Smooth muscle cell (in vitro differentiated cells): Measurements from ENCODE around the gene PAM16. TPM values are rescaled to one million over a fixed set of nuclear protein-coding genes. Genes with fewer than 3 reads are reported as not detected.

Source experiments
- DNase-seq: peaks from one replicate; lab custom pipeline; 2025; ENCODE audit not compliant: unreplicated experiment; lab: John Stamatoyannopoulos, UW
- H2AFZ ChIP-seq: fragments of 200-600 bp; sonication (generic); 2 replicates; pipeline ENCODE4 v1.6.0; 2016; ENCODE audit warnings: antibody characterized with exemption, low read depth, mild to moderate bottlenecking
- H3F3A ChIP-seq: fragments of 200-600 bp; sonication (generic); 2 replicates; pipeline ENCODE4 v1.6.0; 2017; ENCODE audit warnings: antibody characterized with exemption, low read depth
- H3K27ac ChIP-seq: fragments of 200-600 bp; sonication (generic); 2 replicates; pipeline ENCODE4 v1.5.1; 2016; ENCODE audit warnings: low read depth, mild to moderate bottlenecking
- H3K27me3 ChIP-seq: fragments of 200-600 bp; sonication (generic); 2 replicates; pipeline ENCODE4 v1.6.1; 2016; ENCODE audit warnings: low read depth, mild to moderate bottlenecking
- H3K36me3 ChIP-seq: fragments of 200-600 bp; sonication (generic); 2 replicates; pipeline ENCODE4 v1.5.1; 2016; ENCODE audit warnings: low read depth
- H3K4me1 ChIP-seq: fragments of 200-600 bp; sonication (generic); 2 replicates; pipeline ENCODE4 v1.5.1; 2016; ENCODE audit warnings: low read depth
- H3K4me2 ChIP-seq: fragments of 200-600 bp; sonication (generic); 2 replicates; pipeline ENCODE4 v1.6.0; 2016; ENCODE audit warnings: mild to moderate bottlenecking
- H3K4me3 ChIP-seq: fragments of 200-600 bp; sonication (generic); 2 replicates; pipeline ENCODE4 v1.5.1; 2016; ENCODE audit warnings: mild to moderate bottlenecking
- H3K79me2 ChIP-seq: fragments of 200-600 bp; sonication (generic); 2 replicates; pipeline ENCODE4 v1.6.0; 2016; ENCODE audit warnings: low read depth, mild to moderate bottlenecking
- H3K9ac ChIP-seq: fragments of 200-600 bp; sonication (generic); 2 replicates; pipeline ENCODE4 v1.6.0; 2016; ENCODE audit warnings: low read depth
- H3K9me3 ChIP-seq: fragments of 200-600 bp; sonication (generic); replicated peaks from 2 replicates; pipeline ENCODE4 v1.5.1; 2016; ENCODE audit warnings: low read depth
- H4K20me1 ChIP-seq: fragments of 200-600 bp; sonication (generic); 2 replicates; pipeline ENCODE4 v1.6.0; 2016; ENCODE audit warnings: low read depth
- CTCF ChIP-seq: fragments of 200-600 bp; sonication (generic); IDR thresholded peaks from 2 replicates; pipeline ENCODE4 v1.5.1; 2017; ENCODE audit warnings: borderline replicate concordance, mild to moderate bottlenecking, antibody characterized with exemption; ENCODE audit not compliant: insufficient read depth, poor library complexity, severe bottlenecking
- WGBS: methylation state at CpG from one replicate; pipeline ENCODE4 v1.1.7; 2016; ENCODE audit warnings: low lambda C conversion rate; 5-methylcytosine and 5-hydroxymethylcytosine counted together
- polyA plus RNA-seq: library from polyadenylated mRNA; unstranded; fragments of >200 nt; fragmentation: Nextera tagmentation; extraction: Ambion mirVana; gene quantifications from 2 replicates; pipeline ENCODE4 v1.2.1, GENCODE V29; 2016
- total RNA-seq: library from RNA; depleted of rRNA; stranded (reverse); fragments of >200 nt; gene quantifications from 2 replicates; pipeline ENCODE4 v1.2.3, GENCODE V29; 2014

The PAM16 gene
- total and polyA plus RNA-seq, 2 experiments from 2014 or later: 29.6 to 47.7 TPM

GRCh38 chr16:4383591-4384444 lies 32.7 kb upstream of the PAM16 start:
- 81% methylated on average over 11 of the region's 12 CpGs for WGBS
- no peak for DNase-seq
- Histone ChIP-seq H3K9me3 (no peaks in the 10 kb centered on the region), H3K36me3 (no peaks in the 10 kb centered on the region), H3K27ac (peak overlapping the region; percentile 38), H3K4me3 (no peak overlapping the region), H3K27me3 (no peaks in the 10 kb centered on the region), H4K20me1 (peaks cover 66% of the 10 kb centered on the region), H3K4me1 (peaks cover 10% of the 10 kb centered on the region), H3K79me2 (peaks cover 7% of the 10 kb centered on the region), H3K9ac (no peak overlapping the region), H3F3A (peaks cover 16% of the 10 kb centered on the region), H3K4me2 (no peak overlapping the region), H2AFZ (no peak overlapping the region)
- TF ChIP-seq CTCF: no peak

GRCh38 chr16:4382795-4383357 lies 31.8 kb upstream of the PAM16 start:
- Histone ChIP-seq H4K20me1 (peaks cover 76% of the 10 kb centered on the region), H3K9me3 (no peaks in the 10 kb centered on the region), H3K4me3 (no peak overlapping the region), H3K4me1 (peaks cover 3% of the 10 kb centered on the region), H3K79me2 (peaks cover 15% of the 10 kb centered on the region), H3K27me3 (no peaks in the 10 kb centered on the region), H3F3A (peaks cover 16% of the 10 kb centered on the region), H2AFZ (no peak overlapping the region), H3K27ac (no peak overlapping the region), H3K36me3 (no peaks in the 10 kb centered on the region), H3K4me2 (no peak overlapping the region), H3K9ac (no peak overlapping the region)
- TF ChIP-seq CTCF: no peak
- WGBS: 97% methylated on average over 20 of the region's 21 CpGs
- no peak for DNase-seq

GRCh38 chr16:4381935-4382794 lies 31.0 kb upstream of the PAM16 start:
- Histone ChIP-seq H4K20me1 (peaks cover 83% of the 10 kb centered on the region), H3K4me3 (no peak overlapping the region), H3K9me3 (no peaks in the 10 kb centered on the region), H3K36me3 (no peaks in the 10 kb centered on the region), H3K4me2 (no peak overlapping the region), H3K4me1 (no peaks in the 10 kb centered on the region), H2AFZ (no peak overlapping the region), H3K9ac (no peak overlapping the region), H3K27ac (no peak overlapping the region), H3K79me2 (peaks cover 22% of the 10 kb centered on the region), H3K27me3 (no peaks in the 10 kb centered on the region), H3F3A (peaks cover 16% of the 10 kb centered on the region)
- 97% methylated on average over 42 of the region's 55 CpGs for WGBS
- DNase-seq: no peak
- TF ChIP-seq CTCF: no peak
